HG03097 (cell line): Measurements from ENCODE around the gene SPATA24.
"Not testable (repeated sequence)": the region's sequence is repeated elsewhere in the genome, so short reads cannot be mapped to it uniquely, and the experiment has no call there.

Experiments
- ATAC-seq: cut with Tn5 transposase; IDR thresholded peaks from one replicate; pipeline ENCODE4 v1.9.1; 2021; ENCODE audit not compliant: unreplicated experiment, low FRiP score

The SPATA24 gene

DNA sequence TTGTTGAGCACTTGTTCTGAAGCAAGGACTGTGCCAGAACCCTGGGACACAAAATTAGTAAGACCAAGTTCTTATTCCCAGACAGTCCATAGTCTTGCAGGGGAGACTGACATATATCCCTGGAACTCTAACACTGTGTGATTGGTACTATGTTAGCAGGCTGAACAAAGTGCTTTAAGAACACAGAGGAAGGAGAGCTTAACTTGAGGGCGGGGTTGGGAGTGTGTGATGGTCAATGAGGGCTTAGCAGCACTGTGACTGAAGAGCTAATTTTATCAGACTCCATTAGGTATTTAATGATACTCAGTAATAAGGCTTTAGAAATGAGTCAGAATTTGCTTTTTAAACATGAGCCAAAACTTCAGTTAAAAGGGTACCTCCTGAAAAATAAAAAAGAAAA, 14.9 kb upstream of the SPATA24 start:
- no peak for ATAC-seq

DNA sequence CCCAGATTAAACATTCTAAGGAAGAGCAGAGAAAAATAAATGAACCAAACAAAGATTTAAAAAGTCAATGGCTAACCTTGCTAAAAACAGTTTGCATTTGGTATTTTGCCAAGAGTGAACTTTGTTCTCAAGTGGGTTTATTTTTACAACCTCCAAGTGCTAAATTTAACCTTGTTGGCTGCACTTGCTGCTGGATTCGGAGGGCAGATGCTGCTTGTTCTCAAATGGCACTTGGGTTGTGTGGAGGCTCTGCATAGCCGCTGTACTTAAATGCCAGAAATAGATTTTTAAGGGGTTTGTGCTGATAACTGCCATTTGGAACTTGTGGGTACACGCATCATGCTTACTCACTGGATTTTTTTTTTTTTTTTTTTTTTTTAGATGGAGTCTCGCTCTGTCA, 13.3 kb upstream of the SPATA24 start:
- ATAC-seq: no peak

DNA sequence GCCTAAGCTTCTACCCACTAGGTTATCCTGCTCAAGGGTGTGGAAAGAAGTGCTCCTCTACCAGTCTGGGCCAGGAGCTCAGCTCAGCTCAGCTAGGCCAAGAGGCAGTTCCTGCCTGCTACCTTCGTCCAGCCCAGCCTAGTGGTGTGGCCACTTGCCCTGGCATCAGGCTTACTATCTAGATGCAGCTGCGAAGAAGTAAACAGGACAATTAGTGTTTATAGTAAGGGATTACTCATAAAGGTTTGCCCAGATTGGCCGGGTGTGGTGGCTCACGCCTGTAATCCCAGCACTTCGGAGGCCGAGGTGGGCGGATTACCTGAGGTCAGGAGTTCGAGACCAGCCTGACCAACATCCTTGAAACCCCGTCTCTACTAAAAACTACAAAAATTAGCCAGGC, 12.8 kb upstream of the SPATA24 start:
- ATAC-seq: no peak

DNA sequence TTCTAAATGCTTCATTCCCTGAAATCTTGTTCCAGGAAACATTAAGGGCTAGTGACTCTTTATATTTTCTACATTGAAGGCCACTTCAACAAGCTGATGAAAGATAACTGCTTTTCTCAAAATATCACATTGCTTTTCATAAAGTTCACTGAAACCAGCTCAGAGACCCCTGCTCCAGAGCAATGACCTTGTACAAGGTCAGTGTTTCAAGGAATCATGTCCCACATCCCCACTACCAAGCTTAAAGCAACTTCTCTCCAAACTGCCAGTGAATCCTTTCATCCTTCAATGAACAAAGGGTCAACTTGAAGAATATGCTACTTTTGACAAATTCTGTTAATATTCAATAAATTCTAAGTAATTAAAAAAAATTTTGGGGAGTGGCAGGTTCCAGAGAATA, 12.0 kb upstream of the SPATA24 start:
- ATAC-seq: no peak

DNA sequence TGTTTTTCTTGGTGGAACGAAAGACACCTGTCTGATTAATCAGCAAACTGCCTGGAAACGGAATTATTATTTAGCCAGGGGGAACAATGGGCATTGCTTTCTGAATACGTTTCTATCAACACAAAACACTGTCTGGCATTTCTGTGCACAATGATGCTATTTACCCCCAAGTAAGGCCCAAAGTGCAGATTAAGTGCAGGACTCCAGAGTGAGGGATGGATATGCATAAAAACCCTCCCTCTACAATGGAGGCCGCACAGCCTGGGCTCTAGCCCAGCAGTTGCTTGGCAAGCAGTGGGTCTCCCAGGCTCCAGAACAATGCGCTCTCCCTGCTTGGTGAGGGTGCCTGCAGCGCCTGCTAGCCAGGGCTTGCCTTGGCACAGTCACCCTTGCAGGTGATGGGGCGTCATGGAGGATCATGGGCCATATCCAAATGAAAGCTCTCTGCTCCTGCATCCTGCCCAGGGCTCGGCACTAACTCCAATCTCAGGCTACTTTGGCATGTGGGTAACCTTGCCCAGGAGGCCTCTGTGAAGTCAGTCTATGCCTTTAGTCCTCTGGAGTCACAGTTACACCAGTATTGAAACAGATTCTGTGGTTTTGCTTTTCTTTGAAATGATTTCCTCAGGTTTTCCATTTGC, 11.5 kb upstream of the SPATA24 start:
- no peak for ATAC-seq

DNA sequence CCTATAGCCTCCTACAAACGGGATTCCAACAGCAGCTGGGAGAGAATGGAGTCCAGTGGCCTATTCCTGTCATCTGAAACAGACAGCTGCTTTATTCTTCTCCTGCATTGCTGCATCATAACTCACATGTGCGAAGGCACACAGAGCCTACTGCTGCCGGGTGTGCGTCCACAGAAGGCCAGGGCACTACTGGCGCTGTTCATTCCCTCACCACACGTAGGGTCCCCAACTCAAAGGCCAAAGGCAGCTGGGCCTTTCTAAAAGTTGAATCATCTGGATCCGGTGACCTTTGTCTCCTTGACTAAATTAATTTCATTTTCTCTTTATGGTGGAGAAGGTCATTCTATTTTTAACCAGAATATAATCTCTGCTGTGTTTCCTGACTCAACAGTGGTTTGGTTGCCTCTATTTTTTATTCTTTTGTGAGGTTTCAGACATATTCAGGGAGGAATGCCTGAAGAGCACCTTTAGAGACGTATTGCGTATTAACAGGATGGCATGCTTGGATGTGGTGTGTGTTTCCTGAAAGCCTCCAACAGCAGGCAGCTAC, 10.8 kb upstream of the SPATA24 start:
- no peak for ATAC-seq

DNA sequence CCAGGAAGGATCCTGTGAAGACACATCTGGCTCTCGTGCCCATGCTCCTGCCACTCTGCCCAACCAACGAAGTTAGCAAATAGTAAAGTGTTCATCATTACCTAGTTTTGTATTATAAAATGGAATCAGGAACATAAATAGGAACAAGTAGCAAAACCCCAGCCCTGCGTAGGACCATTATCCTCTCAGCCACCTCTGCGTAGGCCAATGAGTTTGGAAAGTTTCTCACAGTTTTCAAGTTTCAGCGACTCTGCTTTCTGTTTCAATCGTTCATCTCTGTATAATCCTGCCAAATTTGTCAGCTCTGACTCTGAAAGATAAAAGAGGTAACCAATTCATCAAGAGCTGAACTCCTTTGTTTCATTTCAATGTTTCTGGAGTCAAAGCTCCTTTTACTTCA, 10.1 kb upstream of the SPATA24 start:
- no peak for ATAC-seq

DNA sequence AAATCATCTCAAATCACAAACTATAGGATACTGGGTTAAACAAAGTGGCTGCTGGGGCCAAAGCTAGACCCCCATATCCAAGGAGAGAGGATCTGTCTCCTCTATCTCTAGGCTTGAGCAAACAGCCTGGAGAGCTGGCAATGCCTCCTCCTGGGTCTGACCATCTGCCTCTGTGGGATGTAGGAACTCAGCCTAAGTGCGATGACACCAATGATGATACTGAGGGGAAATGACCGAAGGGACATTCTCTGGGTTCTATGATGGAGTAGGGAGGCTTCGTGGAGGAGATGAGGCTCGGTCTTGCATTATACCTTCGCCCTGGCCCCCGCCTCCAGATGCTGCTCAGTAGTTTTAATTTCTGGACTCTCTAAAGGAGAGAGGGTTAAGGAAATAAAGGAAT, 9.3 kb upstream of the SPATA24 start:
- ATAC-seq: no peak

DNA sequence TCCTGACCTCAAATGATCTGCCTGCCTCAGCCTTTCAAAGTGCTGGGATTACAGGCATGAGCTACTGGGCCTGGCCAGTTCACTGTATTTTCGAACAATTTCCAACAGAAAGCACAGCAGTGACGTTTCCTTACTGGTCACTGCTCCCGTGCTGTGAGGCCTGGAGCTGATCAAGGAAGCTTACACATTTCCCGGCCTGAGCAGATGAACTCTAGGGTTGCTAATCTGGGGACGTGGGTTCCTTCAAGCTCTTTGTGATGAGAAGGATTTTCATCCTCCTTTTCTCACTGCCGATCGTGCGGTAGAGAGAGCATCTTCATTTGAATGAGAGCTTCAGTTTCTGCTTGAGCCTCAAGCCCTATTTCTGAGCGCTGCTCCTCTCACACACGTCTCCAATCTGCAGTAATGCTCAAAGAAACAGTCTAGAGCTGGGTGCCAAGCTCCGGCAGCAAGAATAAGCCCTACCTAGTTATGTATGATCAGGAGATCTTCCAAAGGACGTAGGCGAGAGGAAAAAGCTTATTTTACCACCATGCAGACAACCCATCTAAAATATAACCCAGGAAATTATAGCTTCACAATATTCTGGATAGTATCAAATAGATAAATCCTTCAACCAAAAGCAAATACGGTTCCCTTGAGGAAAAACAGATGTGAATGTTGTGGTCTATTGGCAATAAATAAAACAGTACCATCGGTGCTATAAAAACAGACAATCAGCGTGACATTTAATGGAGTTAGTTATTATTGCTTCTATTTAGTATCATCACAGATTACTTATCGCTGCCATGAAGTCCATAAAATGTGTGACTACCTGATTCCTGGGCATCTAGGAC, 7.3 kb upstream of the SPATA24 start:
- no peak for ATAC-seq

DNA sequence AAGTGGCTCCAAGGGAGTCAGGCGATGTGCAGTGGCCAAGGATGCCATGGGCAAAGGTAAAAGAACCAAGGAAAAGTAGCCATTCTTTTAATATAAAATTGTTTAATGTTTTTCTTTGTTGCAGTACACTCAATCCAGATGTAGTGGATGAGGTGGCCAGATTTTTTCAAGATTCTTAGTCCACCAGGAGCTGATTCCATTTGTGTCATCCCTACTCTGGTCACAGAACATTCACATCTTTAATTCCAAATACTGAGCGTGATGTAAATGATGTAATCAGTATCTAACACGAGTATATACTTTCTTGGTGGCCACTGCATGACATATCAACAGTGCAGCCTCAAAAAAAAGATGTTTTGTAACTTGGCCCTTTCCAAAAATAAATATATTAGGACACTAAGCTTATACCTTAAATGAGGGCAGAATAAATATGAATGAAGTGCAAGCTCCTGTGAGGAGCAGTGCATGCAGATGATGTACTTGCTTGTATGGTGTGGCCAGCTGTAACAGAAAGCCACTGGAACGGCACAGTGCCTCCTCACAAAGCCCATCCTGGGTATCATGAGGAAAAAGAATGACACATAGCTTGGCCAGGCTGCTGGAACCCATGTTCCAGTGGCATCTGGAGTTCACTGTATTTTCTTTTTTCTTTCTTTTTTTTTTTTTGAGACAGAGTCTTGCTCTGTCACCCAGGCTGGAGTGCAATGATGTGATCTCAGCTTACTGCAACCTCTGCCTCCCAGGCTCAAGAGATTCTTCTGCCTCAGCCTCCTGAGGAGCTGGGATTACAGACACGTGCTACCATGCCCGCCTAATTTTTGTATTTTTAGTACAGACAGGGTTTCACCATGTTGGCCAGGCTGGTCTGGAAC, 6.5 kb upstream of the SPATA24 start:
- ATAC-seq: no peak

DNA sequence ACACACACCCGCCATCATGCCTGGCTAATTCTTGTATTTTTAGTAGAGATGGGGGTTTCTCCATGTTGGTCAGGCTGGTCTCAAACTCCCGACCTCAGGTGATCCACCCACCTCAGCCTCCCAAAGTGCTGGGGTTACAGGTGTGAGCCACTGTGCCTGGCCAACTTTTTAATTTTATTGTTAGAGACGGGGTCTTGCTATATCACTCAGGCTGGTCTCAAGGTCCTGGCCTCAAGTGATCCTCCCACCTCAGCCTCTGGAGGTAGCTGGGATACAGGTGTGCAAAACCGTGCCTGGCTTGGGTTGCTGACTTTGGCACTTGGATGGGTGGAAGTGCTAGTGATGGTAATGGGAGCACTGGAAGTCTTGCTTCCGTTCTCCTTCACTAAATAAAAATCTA, 5.2 kb upstream of the SPATA24 start:
- ATAC-seq: not testable (repeated sequence)

DNA sequence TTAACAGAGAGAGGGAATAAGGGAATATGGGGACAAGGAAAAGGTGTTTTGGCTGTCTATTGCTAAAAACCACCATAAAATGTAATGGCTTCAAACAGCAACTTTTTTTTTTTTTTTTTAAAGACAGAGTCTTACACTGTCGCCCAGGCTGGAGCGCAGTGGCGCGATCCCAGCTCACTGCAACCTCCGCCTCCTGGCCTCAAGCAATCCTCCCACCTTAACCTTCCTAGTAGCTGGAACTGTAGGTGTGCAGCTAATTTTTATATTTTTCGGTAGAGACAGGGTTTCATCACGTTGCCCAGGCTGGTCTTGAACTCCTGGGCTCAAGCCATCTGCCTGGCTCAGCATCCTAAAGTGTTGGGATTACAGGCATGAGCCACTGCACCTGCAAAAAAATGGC, 4.3 kb upstream of the SPATA24 start:
- ATAC-seq: no peak

DNA sequence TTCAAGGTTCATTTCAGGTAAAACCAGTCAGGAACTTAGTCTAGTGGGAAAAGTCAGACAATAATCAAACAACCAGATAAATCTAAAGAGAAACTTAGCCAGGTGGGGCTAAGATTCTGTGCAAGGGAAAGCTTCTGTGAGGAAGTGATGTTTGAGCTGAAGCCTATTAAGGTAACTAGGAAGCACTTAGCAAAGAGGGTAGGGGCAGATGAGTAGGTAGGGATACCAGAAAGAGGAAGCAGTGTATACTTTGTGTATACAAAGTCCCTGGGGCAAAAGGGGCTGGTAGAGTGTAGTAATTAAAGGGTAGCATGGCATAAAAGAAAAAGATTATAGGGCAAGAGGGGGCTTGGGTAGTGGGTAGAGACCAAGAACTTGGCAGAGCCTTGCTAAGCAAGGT, 3.6 kb upstream of the SPATA24 start:
- no peak for ATAC-seq

DNA sequence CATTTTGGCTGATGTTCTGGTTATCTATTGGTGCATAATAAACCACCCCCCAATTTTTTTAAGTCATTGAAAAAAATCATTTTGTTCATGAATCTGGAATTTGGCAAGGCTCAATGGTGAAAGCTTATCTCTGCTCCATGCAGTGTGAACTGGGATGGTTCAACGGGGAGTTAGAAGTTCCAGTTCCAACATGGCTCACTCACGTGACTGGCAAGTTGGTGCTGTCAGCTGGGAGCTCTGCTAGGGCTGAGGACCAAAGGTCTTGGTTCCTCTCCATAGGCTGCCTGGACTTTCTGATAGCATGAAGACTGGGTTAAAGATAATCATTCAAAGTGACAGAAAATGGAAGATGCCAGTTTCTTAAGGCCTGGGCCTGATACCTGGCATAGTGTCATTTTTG, 3.1 kb upstream of the SPATA24 start:
- ATAC-seq: no peak

DNA sequence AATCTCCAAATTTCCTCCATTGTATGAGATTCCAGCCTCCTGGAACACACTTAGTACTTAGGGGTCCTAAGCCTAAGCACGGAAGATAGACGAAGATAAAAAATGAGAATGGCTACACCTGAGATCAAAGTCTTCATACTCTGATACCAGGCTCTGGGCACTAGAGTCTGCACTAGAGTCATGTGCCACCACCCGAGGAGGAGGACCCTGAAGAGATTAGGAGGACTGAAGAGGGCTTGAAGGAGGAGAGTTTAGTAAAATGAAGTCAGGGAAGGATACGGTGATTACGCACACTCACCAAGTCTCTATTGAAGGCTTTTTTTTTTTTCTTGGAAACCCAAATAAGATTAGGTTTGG, 573 bp upstream of the SPATA24 start:
- ATAC-seq: no peak

DNA sequence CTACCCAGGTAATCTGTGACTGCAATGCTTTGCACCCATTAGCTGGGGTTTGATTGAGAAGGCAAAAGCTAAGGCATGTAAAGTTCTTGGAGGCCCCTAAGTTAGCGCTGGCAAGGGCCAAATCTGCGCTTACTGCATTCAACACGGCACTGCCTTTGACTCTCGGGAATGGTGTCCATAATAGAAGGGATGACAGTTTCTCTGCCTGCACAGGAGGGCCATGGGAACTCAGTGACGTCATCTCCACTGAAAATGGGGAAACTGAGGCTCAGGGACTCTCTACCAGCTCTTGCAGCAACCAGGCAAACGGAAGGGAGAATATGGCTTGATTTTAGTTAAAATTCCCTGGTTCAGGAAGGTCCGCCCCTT, 487 bp downstream of the SPATA24 start:
- no peak for ATAC-seq

DNA sequence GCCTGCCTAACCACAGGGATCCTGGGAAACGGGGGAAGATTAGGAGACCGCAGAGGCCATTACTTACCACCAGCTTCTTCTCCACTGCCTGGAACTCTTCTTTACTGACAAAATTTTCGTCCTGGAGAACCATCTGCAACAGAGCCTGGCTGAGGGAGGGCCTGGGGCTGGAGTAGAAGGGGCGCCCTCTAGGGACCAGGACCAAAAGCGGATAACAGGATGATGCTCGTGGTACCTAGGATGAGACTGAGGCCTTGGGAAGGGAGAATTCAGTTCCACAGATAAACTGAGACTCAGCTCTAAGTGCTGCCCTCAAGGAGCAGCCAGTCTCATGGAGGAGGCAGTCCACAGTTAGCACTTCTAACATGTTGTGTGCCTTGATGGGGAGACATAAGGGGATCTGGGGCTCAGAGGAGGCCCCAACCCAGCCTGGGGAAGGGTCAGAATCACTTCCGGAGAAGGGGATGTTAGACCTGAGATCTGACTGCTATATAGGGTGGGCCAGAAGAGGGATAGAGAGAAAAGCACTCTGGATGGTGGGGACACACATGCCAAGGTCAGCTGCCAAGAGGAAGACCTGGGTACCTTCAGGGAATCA, 1.2 kb downstream of the SPATA24 start:
- no peak for ATAC-seq

DNA sequence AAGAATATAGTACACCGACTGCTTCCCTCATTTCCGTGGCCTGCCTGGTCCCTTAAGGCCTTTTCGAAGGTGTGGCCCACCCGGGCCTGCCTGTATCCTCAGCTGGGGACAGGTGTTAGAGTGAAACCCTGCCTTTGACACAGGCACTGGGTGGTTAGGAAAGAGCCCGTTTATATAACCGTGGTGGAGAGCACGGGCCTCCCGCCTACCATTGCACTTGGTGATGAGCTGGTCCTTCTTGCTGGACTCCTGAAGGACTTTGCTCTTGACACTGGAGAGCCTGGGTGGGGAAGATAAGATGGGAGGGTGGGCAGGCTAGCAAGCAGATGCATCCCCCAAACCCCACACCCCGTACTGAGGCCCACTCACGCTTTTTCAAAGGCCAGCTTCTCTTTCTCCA, 2.3 kb downstream of the SPATA24 start:
- no peak for ATAC-seq

DNA sequence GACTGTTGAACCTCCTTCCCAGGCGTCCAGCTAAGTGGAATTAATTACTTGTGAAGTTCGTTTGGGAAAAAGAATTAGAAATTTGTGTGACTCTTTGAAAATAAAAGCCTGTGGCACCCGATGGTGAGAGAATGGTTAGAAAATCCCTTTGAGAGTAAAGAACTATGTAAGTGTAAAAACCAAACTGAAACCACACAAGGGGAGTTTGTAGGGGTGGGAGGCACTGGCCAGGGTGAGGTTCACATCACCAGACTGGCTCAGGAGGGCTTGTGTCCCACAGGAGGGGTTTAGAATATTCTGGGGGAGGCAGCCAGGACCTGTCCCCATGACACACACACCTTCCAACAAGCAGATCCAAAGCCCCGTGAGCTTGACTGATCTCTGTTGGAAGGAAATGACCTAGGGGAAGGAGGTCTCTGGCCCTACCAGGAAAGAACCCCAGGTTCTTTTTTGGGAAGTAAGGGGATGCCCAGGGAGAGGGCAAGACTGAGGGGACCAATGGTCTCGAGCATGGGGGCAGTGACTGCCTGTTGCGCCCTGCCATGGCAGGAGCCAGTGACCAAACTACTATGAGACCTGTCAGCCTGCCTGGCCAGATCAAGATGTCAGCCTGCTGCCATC, 4.3 kb downstream of the SPATA24 start:
- ATAC-seq: no peak

DNA sequence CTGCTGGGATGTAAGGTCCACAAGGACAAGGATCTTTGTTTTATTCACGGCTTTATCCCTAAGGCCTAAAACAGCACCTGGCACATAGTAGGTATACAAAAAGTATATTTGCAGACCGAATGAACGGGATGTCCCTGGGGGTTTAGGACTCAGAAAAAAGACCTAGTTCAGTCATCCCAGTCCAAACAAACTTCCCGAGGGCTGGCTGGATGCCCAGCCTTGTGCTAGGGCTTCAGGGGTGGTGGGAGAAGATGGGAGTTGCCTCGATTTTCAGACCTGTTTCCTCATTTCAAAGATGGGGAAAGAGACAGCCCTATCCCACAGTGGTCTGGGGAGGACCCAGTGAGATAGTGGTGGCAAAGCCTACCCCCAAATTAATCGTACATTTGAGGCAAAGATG, 6.0 kb downstream of the SPATA24 start:
- no peak for ATAC-seq
